Lower leg skin (tissue), 3 donors: Measurements from ENCODE around the gene PPP1R26.

Experiments used
- CTCF ChIP-seq, 3 donors: fragments of 450-650 bp; IDR thresholded peaks; one replicate each; pipeline ENCODE4 v1.5.1; 2016; ENCODE audit warnings: antibody characterized with exemption in 3 of 3, mild to moderate bottlenecking in 3 of 3, moderate library complexity in 2 of 3
- POLR2A ChIP-seq, 2 donors: fragments of 450-650 bp; IDR thresholded peaks; one replicate each; pipeline ENCODE4 v1.6.1; 2016 to 2017; ENCODE audit warnings: antibody characterized with exemption in 2 of 2, mild to moderate bottlenecking in 1 of 2, moderate library complexity in 1 of 2

GRCh38 chr9:135503371-135504261 is 24.0 kb downstream of the PPP1R26 start:
- TF ChIP-seq POLR2A (IDR thresholded peaks at IDR 0.05): no peak
- TF ChIP-seq CTCF (IDR thresholded peaks at IDR 0.05): no peak
